ENCODE data around the gene IL4R.
A peak's percentile ranks its signal among the peaks of the same experiment; 100 is the strongest.
"Not testable (repeated sequence)": the region's sequence is repeated elsewhere in the genome, so short reads cannot be mapped to it uniquely, and the experiment has no call there.

The IL4R gene

GRCh38 chr16:27325736-27326135, 12.0 kb downstream of the IL4R start:
- ChIA-PET CTCF (no interaction called here), POLR2A (no interaction called here)
- no peak overlapping the region for H3K4me3 ChIP-seq (ENCODE audit: low read depth, low read length)
- TF ChIP-seq CTCF (IDR thresholded peaks at IDR 0.05; ENCODE audit: insufficient read depth, low read length, missing control alignments), result no peak
- no peak for DNase-seq (ENCODE audit: low read depth, low spot score)

DNA sequence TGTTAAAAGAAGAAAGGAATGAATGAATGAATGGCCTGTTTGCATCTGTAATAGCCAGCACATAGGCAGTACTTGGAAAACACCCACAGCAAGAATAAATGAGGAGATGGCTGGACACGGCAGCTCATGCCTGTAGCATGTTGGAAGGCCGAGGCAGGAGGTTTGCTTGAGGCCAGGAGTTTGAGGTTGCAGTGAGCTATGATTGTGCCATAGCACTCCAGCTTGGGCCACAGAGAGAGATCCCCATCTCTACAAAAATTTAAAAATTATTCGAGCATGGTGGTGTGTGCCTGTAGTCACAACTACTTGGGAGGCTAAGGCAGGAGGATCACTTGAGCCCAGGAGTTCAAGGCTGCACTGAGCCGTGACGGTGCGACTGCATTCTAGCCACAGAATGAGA, 12.5 kb downstream of the IL4R start:
- ChIA-PET CTCF (interaction anchor here (1.4 kb wide), 1 partner anchor 91 kb away, joined by 4 read pairs; no protein-coding TSS in a partner anchor), POLR2A (no interaction called here)
- no peak overlapping the region for H3K4me3 ChIP-seq (ENCODE audit: low read depth, low read length)
- no peak for DNase-seq (ENCODE audit: low read depth, low spot score)
- TF ChIP-seq CTCF (IDR thresholded peaks at IDR 0.05; ENCODE audit: insufficient read depth, low read length, missing control alignments), result no peak

DNA sequence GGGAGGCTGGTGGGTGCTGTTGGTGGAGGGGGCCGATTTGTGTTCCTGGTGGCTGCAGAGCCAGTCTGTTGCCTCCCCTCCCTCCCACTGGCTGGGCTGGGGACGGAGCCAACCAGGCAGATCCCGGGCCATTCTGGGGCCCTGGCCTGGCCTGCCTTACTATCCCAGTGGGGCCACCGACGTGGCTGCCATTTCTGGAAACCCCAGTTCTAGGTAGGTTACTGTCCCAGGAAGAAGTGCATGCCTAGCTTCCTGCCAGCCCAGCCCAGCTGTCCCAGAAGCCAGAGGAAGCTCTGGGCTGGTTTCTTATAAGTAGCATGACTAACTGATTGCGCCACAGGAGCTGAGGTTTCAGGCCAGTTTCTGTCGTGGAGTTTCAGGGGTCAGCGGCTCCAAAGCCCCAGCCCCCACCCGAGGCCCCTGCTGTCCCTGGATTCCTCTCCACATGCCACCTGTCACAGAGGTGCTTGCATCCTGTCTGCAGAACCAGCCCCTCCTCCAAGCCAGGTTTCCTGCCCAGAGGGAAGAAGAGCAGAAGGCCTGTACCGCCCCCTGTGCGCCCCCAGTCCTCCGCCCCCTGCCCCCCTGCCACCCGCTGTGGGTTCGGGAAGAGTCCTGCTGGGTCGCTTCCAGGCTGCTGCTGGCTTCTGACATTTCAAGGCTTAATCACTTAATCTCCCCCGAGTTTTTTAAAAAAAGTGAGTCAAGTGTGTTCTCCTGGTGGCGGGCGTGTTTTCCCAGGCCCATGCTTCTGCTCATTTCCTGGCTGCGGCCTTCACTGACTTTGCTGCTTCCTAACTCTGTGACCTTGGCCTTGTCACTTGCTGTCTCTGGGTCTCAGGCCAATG, 13.2 kb downstream of the IL4R start:
- TF ChIP-seq CTCF (IDR thresholded peaks at IDR 0.05; ENCODE audit: insufficient read depth, low read length, missing control alignments), result no peak
- peak; percentile 77 for DNase-seq (ENCODE audit: low read depth, low spot score)
- ChIA-PET CTCF (interaction anchor here (1.4 kb wide), 2 partner anchors 11 to 92 kb away, joined by 3 to 4 read pairs; no protein-coding TSS in a partner anchor), POLR2A (no interaction called here)
- H3K4me3 ChIP-seq (ENCODE audit: low read depth, low read length), result peak overlapping the region; percentile 18; the same call in 1 of the 2 replicates

GRCh38 chr16:27327586-27327915, 13.8 kb downstream of the IL4R start:
- ChIA-PET POLR2A (no interaction called here), CTCF (interaction anchor here (0.6 to 1.9 kb wide), 4 partner anchors 9 to 91 kb away, joined by 3 to 5 read pairs (median 4); no protein-coding TSS in a partner anchor)
- no peak for TF ChIP-seq CTCF (IDR thresholded peaks at IDR 0.05; ENCODE audit: insufficient read depth, low read length, missing control alignments)
- no peak overlapping the region for H3K4me3 ChIP-seq (ENCODE audit: low read depth, low read length)
- DNase-seq (ENCODE audit: low read depth, low spot score), result no peak

DNA sequence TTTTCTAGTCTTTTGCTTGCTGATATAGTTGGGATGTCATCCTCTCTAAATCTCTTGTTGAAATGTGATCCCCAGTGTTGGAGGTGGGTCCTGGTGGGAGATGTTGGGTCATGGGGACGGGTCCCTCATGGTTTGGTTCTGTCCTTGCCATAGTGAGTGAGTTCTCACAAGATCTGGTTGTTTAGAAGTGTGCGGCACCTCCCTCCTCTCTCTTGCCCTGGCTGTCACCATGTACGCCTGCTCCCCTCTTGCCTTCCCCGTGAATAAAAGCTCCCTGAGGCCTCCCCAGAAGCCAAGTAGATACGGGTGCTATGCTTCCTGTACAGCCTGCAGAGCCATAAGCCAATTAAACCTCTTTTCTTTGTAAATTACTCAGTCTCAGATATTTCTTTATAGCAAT, 15.2 kb downstream of the IL4R start:
- CTCF ChIA-PET, result interaction anchor here (1.0 to 1.9 kb wide), 4 partner anchors 8 to 92 kb away, joined by 4 to 5 read pairs (median 4); no protein-coding TSS in a partner anchor
- no peak overlapping the region for H3K4me3 ChIP-seq (ENCODE audit: low read depth, low read length)
- no peak for TF ChIP-seq CTCF (IDR thresholded peaks at IDR 0.05; ENCODE audit: insufficient read depth, low read length, missing control alignments)
- no peak for DNase-seq (ENCODE audit: low read depth, low spot score)
- POLR2A ChIA-PET, result no interaction called here

GRCh38 chr16:27329376-27330079, 15.8 kb downstream of the IL4R start:
- ChIA-PET POLR2A (interaction anchor here (1.0 to 1.4 kb wide), 2 partner anchors 13 to 94 kb away, joined by 3 to 4 read pairs; no protein-coding TSS in a partner anchor), CTCF (interaction anchor here (1.0 to 1.9 kb wide), 5 partner anchors 8 to 93 kb away, joined by 4 to 6 read pairs (median 5); no protein-coding TSS in a partner anchor)
- not testable (repeated sequence) for H3K4me3 ChIP-seq (ENCODE audit: low read depth, low read length); DNase-seq (ENCODE audit: low read depth, low spot score)
